Osteoblast (primary cell): ENCODE measurements around the gene SIX5. TPM values are rescaled to one million over a fixed set of nuclear protein-coding genes. Genes with fewer than 3 reads are reported as not detected.

Experiments
- DNase-seq: peaks from one replicate; pipeline ENCODE4 v3.0.0; 2011; ENCODE audit warnings: low spot score, mixed read lengths; ENCODE audit not compliant: insufficient read length; ENCODE audit errors: missing footprints
- H2AFZ ChIP-seq: 2 replicates; pipeline ENCODE4 v1.6.0; 2011; ENCODE audit warnings: mild to moderate bottlenecking, low read length
- H3K27ac ChIP-seq: 2 replicates; pipeline ENCODE4 v1.5.1; 2011; ENCODE audit warnings: mild to moderate bottlenecking, low read depth, low read length, moderate library complexity
- H3K27me3 ChIP-seq: 2 replicates; pipeline ENCODE4 v1.6.0; 2012; ENCODE audit warnings: mild to moderate bottlenecking, control low read depth, inconsistent platforms, low read length, moderate library complexity; ENCODE audit not compliant: insufficient read depth
- H3K36me3 ChIP-seq: 2 replicates; pipeline ENCODE4 v1.5.1; 2011; ENCODE audit warnings: mild to moderate bottlenecking, low read length, control low read depth, moderate library complexity; ENCODE audit not compliant: insufficient read depth
- H3K4me1 ChIP-seq: 2 replicates; pipeline ENCODE4 v1.5.1; 2011; ENCODE audit warnings: mild to moderate bottlenecking, low read length, control low read depth, moderate library complexity; ENCODE audit not compliant: insufficient read depth
- H3K4me2 ChIP-seq: 2 replicates; pipeline ENCODE4 v1.6.0; 2011; ENCODE audit warnings: mild to moderate bottlenecking, low read length; ENCODE audit not compliant: insufficient read depth
- H3K4me3 ChIP-seq: fragments of 200-600 bp; sonication (generic); 3 replicates; pipeline ENCODE4 v1.5.1; 2012; ENCODE audit warnings: mild to moderate bottlenecking, low read length, inconsistent platforms; ENCODE audit not compliant: insufficient read depth
- H3K79me2 ChIP-seq: 2 replicates; pipeline ENCODE4 v1.6.0; 2012; ENCODE audit warnings: mild to moderate bottlenecking, low read length, control low read depth, inconsistent platforms; ENCODE audit not compliant: insufficient read depth
- H3K9me3 ChIP-seq: 2 replicates; pipeline ENCODE4 v1.5.1; 2011; ENCODE audit warnings: low read depth, low read length, control low read depth
- H4K20me1 ChIP-seq: 2 replicates; pipeline ENCODE4 v1.6.0; 2012; ENCODE audit warnings: mild to moderate bottlenecking, low read length, control low read depth; ENCODE audit not compliant: insufficient read depth
- CTCF ChIP-seq: IDR thresholded peaks from 2 replicates; pipeline ENCODE4 v1.5.1; 2011; ENCODE audit warnings: mild to moderate bottlenecking, low read depth, low read length, moderate library complexity; ENCODE audit errors: extremely low read depth
- total RNA-seq: library from RNA; depleted of rRNA; stranded (reverse); fragments of >200 nt; gene quantifications from 2 replicates; pipeline ENCODE4 v1.2.3, GENCODE V29; 2012

The SIX5 gene
- total RNA-seq, 1 donor, result 11.6 TPM

GRCh38 chr19:45779231-45780145 lies 10.4 kb upstream of the SIX5 start:
- H4K20me1 ChIP-seq, result peaks cover 36% of the 10 kb centered on the region
- peaks cover 33% of the 10 kb centered on the region for H3K36me3 ChIP-seq
- H3K27me3 ChIP-seq, result no peaks in the 10 kb centered on the region

GRCh38 chr19:45778010-45778661 lies 9.1 kb upstream of the SIX5 start:
- DNase-seq, result peak; percentile 23
- Histone ChIP-seq H3K9me3 (no peaks in the 10 kb centered on the region), H3K27me3 (no peaks in the 10 kb centered on the region), H3K4me3 (no peak overlapping the region), H3K79me2 (peaks cover 23% of the 10 kb centered on the region), H3K27ac (no peak overlapping the region), H2AFZ (no peak overlapping the region), H3K4me1 (peaks cover 21% of the 10 kb centered on the region), H3K36me3 (peaks cover 41% of the 10 kb centered on the region), H4K20me1 (peaks cover 36% of the 10 kb centered on the region), H3K4me2 (no peak overlapping the region)
- TF ChIP-seq CTCF, result no peak

More at GRCh38 chr19:45779231-45780145, 10.4 kb upstream of the SIX5 start:
- no peak overlapping the region for H3K4me2 ChIP-seq
- H3K27ac ChIP-seq, result no peak overlapping the region
- peaks cover 32% of the 10 kb centered on the region for H3K4me1 ChIP-seq
- H3K79me2 ChIP-seq, result peaks cover 27% of the 10 kb centered on the region
- H3K4me3 ChIP-seq, result no peak overlapping the region
- peak; percentile 95 for DNase-seq
- H2AFZ ChIP-seq, result no peak overlapping the region
- no peaks in the 10 kb centered on the region for H3K9me3 ChIP-seq
- no peak for TF ChIP-seq CTCF

- Histone ChIP-seq H3K27ac (no peak overlapping the region), H3K4me2 (no peak overlapping the region), H4K20me1 (peaks cover 36% of the 10 kb centered on the region), H3K4me3 (no peak overlapping the region), H3K79me2 (peaks cover 23% of the 10 kb centered on the region), H3K9me3 (no peaks in the 10 kb centered on the region), H3K4me1 (peaks cover 14% of the 10 kb centered on the region), H3K27me3 (no peaks in the 10 kb centered on the region), H3K36me3 (peaks cover 47% of the 10 kb centered on the region), H2AFZ (no peak overlapping the region)
- no peak for TF ChIP-seq CTCF
- no peak for DNase-seq
These were observed 8.4 kb upstream of the SIX5 start for GRCh38 chr19:45777395-45777961.

- Histone ChIP-seq H3K27me3 (no peaks in the 10 kb centered on the region), H3K36me3 (peaks cover 61% of the 10 kb centered on the region), H3K4me2 (no peak overlapping the region), H3K79me2 (no peaks in the 10 kb centered on the region), H3K4me1 (peaks cover 6% of the 10 kb centered on the region), H3K4me3 (no peak overlapping the region), H3K27ac (no peak overlapping the region), H2AFZ (no peak overlapping the region), H3K9me3 (no peaks in the 10 kb centered on the region), H4K20me1 (peaks cover 26% of the 10 kb centered on the region)
- TF ChIP-seq CTCF, result no peak
- peak; percentile 45 for DNase-seq
These were observed 5.7 kb upstream of the SIX5 start for GRCh38 chr19:45774765-45775164.
